Activated CD4-positive, alpha-beta T cell treated with anti-CD3 and anti-CD28 coated beads, Interleukin-2, amount 10 ng/mL, durations not matched to agents 24 days and 14 days (primary cell): ENCODE measurements around the gene FAM184B. TPM values are rescaled to one million over a fixed set of nuclear protein-coding genes. Genes with fewer than 3 reads are reported as not detected.
A peak's percentile ranks its signal among the peaks of the same experiment; 100 is the strongest.

Experiments used
- DNase-seq: peaks from one replicate; pipeline ENCODE4 v3.0.0; 2022
- H3K27ac Mint-ChIP-seq: one replicate; pipeline ENCODE4 v1.8.0; 2022; ENCODE audit warnings: mild to moderate bottlenecking, mixed read lengths
- H3K27me3 Mint-ChIP-seq: one replicate; pipeline ENCODE4 v1.8.0; 2022; ENCODE audit warnings: mixed read lengths
- H3K36me3 Mint-ChIP-seq: one replicate; pipeline ENCODE4 v1.8.0; 2022; ENCODE audit warnings: low read depth, mild to moderate bottlenecking, mixed read lengths
- H3K4me1 Mint-ChIP-seq: one replicate; pipeline ENCODE4 v1.8.0; 2021; ENCODE audit warnings: mixed read lengths
- H3K4me3 Mint-ChIP-seq: one replicate; pipeline ENCODE4 v1.8.0; 2022; ENCODE audit warnings: mild to moderate bottlenecking, moderate library complexity, mixed read lengths
- H3K9me3 Mint-ChIP-seq: one replicate; pipeline ENCODE4 v1.8.0; 2021; ENCODE audit warnings: mixed read lengths
- intact Hi-C: fragments of 100-400 bp; cut with micrococcal nuclease; formaldehyde crosslinking; loops from one replicate; pipeline ENCODE4 v1.15.1; 2023
- total RNA-seq: library from RNA; stranded (reverse); gene quantifications from 2 replicates; pipeline ENCODE4 v1.2.3, GENCODE V29; 2022

The FAM184B gene
- total RNA-seq, 1 donor from 2014 or later = not detected

DNA sequence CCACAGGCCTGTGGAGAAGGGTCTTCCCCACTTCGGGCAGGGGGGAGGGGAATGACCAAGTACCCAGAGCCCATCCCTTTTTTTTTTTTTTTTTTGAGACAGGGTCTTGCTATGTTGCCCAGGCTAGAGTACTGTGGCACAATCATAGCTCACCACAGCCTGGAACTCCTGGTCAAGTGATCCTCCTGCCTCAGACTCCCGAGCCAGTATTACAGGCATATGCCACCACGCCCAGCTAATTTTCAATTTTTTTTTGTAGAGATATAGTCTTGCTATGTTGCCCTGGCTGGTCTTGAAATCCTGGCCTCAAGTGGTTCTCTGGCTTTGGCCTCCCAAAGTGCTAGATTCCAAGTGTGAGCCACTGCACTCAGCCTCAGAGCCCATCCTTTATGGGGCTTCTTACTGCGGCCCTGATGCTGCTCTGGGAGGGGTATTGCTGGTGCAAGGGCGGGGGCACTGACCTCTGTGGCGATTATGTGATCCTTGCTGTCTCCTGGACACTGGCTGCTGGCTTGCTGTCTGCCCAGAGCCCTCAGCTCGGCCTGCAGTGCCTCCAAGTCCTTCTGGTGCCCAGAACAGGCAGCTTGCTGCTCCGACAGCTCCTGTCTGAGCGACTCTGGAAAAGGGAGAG is 134.1 kb downstream of the FAM184B start:
- Mint-ChIP-seq H3K4me1 (peaks cover 4% of the 10 kb centered on the region), H3K27ac (no peak overlapping the region), H3K4me3 (no peak overlapping the region), H3K27me3 (peaks cover 7% of the 10 kb centered on the region), H3K36me3 (peaks cover 6% of the 10 kb centered on the region), H3K9me3 (peaks cover 8% of the 10 kb centered on the region)
- no peak for DNase-seq
- intact Hi-C loops = no loop called here

GRCh38 chr4:17646693-17647092 is 134.7 kb downstream of the FAM184B start:
- Mint-ChIP-seq H3K27ac (no peak overlapping the region), H3K9me3 (peaks cover 8% of the 10 kb centered on the region), H3K4me1 (peaks cover 3% of the 10 kb centered on the region), H3K4me3 (no peak overlapping the region), H3K27me3 (peaks cover 6% of the 10 kb centered on the region), H3K36me3 (peaks cover 6% of the 10 kb centered on the region)
- intact Hi-C loops = no loop called here
- no peak for DNase-seq

- intact Hi-C loops = no loop called here
- H3K4me1 Mint-ChIP-seq = no peaks in the 10 kb centered on the region
- H3K27ac Mint-ChIP-seq = no peak overlapping the region
- H3K27me3 Mint-ChIP-seq = no peaks in the 10 kb centered on the region
- peaks cover 7% of the 10 kb centered on the region for H3K36me3 Mint-ChIP-seq
- H3K9me3 Mint-ChIP-seq = peaks cover 8% of the 10 kb centered on the region
- DNase-seq = no peak
- no peak overlapping the region for H3K4me3 Mint-ChIP-seq
Observed at GRCh38 chr4:17642398-17642783, 139.0 kb downstream of the FAM184B start.

DNA sequence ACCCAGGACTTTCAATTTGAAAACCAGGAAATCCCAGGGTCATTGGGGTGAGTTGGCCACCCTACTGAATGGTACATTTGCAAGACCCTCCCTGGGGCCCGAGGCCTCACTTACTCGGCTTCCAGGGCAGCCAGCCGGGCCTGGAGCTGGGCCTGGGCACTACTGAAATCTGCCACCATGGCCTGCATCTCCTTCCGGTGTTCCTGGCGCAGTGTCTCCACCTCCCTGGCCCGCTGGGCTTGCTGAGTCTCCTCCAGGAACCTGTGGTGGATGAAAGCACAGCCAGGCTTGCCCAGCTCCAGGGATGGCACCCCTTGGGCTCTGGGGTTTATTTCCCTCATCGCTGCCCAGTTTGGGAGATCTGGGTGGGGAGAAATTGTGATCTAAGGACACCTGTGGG is 142.3 kb downstream of the FAM184B start:
- Mint-ChIP-seq H3K27me3 (no peaks in the 10 kb centered on the region), H3K4me1 (no peaks in the 10 kb centered on the region), H3K27ac (no peak overlapping the region), H3K9me3 (peaks cover 8% of the 10 kb centered on the region), H3K36me3 (peaks cover 15% of the 10 kb centered on the region), H3K4me3 (no peak overlapping the region)
- intact Hi-C loops = no loop called here
- no peak for DNase-seq

DNA sequence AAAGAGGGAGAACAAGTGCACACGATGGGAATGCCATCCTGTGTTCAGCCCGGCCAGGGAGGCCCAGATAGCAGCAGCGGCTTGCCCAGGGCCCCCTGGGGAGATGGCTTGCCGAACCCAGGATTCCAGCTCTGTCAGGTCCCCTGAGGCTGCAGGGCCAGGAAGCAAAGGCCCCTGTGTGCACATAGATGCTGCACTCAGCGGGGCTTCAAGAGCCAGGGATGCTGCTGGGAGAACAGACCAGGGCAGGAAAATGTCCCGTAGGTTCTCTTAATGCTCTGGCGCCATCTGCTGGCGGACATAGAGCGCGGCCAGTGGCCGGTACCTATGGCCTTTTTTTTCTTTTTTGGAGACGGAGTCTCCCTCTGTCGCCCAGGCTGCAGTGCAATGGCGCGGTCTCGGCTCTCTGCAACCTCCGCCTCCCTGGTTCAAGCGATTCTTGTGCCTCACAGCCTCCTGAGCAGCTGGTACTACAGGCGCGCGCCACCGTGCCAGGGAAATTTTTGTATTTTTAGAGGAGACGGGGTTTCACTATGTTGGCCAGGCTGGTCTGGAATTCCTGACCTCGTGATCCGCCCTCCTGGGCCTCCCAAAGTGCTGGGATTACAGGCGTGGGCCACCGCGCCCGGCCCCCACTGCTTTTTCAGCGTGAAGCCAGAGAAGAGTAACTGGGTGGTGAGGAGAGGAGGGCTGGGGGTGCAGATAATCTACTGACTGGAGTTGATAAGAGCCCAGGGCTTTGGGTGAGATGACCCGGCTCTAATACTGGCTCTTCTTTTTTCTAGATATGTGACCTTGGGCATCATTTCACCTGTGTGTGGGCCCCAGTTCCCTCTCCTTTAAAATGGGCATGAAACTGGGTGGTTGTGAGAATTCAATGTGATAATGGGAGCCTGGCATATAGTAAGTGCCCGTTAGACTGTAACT is 144.5 kb downstream of the FAM184B start:
- H3K27me3 Mint-ChIP-seq = no peaks in the 10 kb centered on the region
- no peak overlapping the region for H3K27ac Mint-ChIP-seq
- intact Hi-C loops = loop anchor here (1.0 to 2.0 kb wide), 4 partner anchors 23 to 956 kb away; partner anchors contain the start of genes LAP3 and MED28
- H3K36me3 Mint-ChIP-seq = peaks cover 24% of the 10 kb centered on the region
- no peak overlapping the region for H3K4me3 Mint-ChIP-seq
- peak; percentile 91 for DNase-seq
- H3K9me3 Mint-ChIP-seq = no peaks in the 10 kb centered on the region
- H3K4me1 Mint-ChIP-seq = no peaks in the 10 kb centered on the region

DNA sequence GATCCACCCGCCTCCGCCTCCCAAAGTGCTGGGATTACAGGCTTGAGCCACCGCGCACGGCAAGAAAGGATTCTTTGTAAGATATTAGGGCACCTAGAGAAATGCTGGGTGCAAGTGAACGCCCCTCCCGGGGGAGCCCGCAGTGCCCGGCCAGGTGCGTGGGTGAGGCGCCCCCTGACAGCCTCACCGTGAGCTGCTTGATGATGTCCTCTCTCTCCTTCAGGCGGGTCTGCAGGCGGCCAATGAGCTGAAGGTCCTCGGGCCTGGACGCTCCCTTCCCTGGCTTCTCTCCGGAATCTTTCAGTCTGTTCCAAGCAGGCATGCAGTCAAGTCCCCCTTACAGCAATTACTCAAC is 145.1 kb downstream of the FAM184B start:
- intact Hi-C loops = loop anchor here (1.0 to 2.0 kb wide), 4 partner anchors 22 to 956 kb away; partner anchors contain the start of genes LAP3 and MED28
- Mint-ChIP-seq H3K4me3 (no peak overlapping the region), H3K27ac (no peak overlapping the region), H3K36me3 (peaks cover 28% of the 10 kb centered on the region), H3K9me3 (no peaks in the 10 kb centered on the region), H3K27me3 (no peaks in the 10 kb centered on the region), H3K4me1 (no peaks in the 10 kb centered on the region)
- DNase-seq = no peak

- Mint-ChIP-seq H3K27me3 (no peaks in the 10 kb centered on the region), H3K27ac (no peak overlapping the region), H3K4me3 (no peak overlapping the region), H3K9me3 (no peaks in the 10 kb centered on the region), H3K4me1 (peaks cover 2% of the 10 kb centered on the region), H3K36me3 (peaks cover 35% of the 10 kb centered on the region)
- intact Hi-C loops = no loop called here
- DNase-seq = no peak
Observed at GRCh38 chr4:17635056-17635455, 146.4 kb downstream of the FAM184B start.

- DNase-seq = no peak
- Mint-ChIP-seq H3K27ac (no peak overlapping the region), H3K4me3 (no peak overlapping the region), H3K9me3 (no peaks in the 10 kb centered on the region), H3K36me3 (peaks cover 48% of the 10 kb centered on the region), H3K27me3 (no peaks in the 10 kb centered on the region), H3K4me1 (peaks cover 2% of the 10 kb centered on the region)
- intact Hi-C loops = no loop called here
Observed at GRCh38 chr4:17633600-17633999, 147.8 kb downstream of the FAM184B start.

DNA sequence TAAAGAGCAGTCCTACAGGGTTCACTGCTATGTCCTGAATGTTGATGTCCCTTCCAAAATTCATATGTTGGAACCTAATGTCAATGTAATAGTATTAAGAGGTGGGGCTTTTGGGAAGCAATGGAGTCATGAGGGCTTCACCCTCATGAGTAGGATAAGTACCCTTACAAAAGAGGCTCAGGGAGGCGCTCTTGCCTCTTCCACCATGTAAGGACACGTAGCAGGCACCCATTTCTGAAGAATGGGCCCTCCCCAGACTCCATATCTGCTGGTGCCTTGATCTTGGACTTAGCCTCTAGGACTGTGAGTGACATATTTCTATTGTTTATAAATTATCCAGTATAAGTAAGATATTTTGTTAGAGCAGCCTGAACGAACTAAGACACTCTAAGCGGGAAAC is 151.2 kb downstream of the FAM184B start:
- peaks cover 68% of the 10 kb centered on the region for H3K36me3 Mint-ChIP-seq
- H3K27me3 Mint-ChIP-seq = no peaks in the 10 kb centered on the region
- H3K9me3 Mint-ChIP-seq = no peaks in the 10 kb centered on the region
- intact Hi-C loops = no loop called here
- no peak overlapping the region for H3K27ac Mint-ChIP-seq
- no peak overlapping the region for H3K4me3 Mint-ChIP-seq
- peaks cover 2% of the 10 kb centered on the region for H3K4me1 Mint-ChIP-seq
- no peak for DNase-seq

DNA sequence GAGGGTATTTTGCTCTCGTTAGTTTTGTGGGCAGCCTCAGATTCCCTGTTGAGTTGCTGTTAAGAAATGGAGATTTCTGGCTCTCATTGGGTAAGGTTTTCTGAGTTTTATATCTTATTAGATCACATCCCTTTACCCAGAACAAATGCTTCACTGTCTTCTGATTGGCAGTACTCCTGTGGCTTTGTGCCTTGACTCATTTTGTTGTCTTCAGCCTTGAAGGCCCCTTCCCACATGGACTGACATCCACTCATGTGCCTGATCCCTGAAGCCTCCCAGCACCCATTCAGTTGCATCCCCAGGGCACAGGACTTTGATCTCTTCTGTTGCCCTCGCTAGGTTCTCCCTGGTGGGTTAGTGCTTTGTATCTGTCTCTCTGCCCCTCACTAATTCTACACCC is 156.6 kb downstream of the FAM184B start:
- H3K36me3 Mint-ChIP-seq = peaks cover 79% of the 10 kb centered on the region
- no peak overlapping the region for H3K4me3 Mint-ChIP-seq
- H3K9me3 Mint-ChIP-seq = no peaks in the 10 kb centered on the region
- no peak for DNase-seq
- H3K4me1 Mint-ChIP-seq = peaks cover 5% of the 10 kb centered on the region
- H3K27ac Mint-ChIP-seq = no peak overlapping the region
- intact Hi-C loops = no loop called here
- H3K27me3 Mint-ChIP-seq = no peaks in the 10 kb centered on the region

DNA sequence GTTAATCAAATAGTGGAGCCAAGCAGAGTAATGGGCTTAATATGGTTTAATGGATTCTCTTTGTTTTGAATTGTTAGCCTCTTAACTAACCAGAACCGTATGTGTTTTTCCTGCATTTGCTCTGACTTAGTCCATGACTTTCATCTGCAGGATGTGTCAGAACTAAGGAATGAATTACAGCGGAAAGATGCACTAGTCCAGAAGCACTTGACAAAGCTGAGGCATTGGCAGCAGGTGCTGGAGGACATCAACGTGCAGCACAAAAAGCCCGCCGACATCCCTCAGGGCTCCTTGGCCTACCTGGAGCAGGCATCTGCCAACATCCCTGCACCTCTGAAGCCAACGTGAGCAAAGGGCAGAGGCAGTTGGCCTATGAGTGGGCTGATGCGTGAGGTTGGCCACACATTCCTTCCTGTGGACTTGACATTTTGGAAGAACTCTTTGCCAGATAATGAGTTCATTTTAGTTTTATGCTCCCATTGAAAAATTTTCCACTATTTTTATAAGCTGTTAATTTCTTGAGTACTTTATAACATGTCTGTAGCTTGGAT is 157.9 kb downstream of the FAM184B start:
- DNase-seq = no peak
- Mint-ChIP-seq H3K9me3 (no peaks in the 10 kb centered on the region), H3K27me3 (no peaks in the 10 kb centered on the region), H3K4me1 (peaks cover 14% of the 10 kb centered on the region), H3K27ac (no peak overlapping the region), H3K4me3 (no peak overlapping the region), H3K36me3 (peaks cover 78% of the 10 kb centered on the region)
- intact Hi-C loops = no loop called here

DNA sequence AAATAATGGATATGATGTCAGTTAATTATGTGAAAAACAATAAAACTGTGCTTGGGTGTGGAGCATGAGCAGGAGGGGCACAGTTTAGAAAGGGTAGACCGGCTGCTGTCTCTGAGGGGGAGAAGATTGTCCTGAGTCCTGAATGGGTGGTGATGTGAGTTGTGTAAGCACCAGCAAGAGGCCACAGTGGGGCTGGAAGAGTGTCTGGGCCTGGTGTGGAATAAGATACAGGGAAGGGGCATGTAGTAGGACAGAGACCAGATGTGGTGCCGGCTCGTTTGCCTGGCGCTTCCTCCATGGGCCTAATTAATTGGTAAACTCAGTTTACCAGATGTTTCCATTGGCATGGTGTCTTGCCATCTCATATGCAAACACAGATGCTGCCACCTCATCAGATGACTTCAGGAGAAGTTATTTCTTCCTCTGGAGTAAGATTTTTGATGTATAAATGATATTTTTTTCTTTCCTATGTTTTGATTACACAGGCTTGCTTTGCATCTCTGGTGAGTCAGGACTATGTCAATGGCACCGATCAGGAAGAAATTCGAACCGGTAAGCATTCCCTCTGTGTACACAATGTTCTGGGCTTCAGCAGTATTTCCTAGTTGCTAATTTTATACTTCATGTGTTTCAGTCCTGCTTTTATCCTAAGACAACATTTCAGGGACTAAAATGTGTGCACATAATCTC is 161.9 kb downstream of the FAM184B start:
- H3K27me3 Mint-ChIP-seq = no peaks in the 10 kb centered on the region
- intact Hi-C loops = no loop called here

DNA sequence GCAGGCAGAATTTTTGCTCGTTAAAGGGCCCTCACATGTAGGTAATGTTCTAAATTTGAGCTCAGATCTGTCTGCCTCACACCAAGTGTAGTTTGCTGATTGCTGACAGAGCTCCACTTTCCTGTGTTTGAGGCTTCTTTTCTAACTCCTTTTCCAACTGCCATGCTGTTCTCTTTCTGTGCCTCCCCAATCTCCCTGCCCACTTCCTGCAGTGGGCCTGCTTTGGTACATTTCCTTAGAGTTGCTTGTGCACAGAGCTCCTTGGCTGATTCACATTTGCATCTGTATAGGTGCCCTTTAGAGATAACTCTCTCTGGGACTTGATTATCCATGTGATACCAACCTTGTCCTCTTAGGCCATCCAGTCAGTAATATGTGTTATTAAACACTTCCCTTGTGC is 162.5 kb downstream of the FAM184B start:
- Mint-ChIP-seq H3K27ac (peak overlapping the region; percentile 73), H3K4me1 (peaks cover 31% of the 10 kb centered on the region), H3K36me3 (peaks cover 51% of the 10 kb centered on the region), H3K9me3 (no peaks in the 10 kb centered on the region), H3K27me3 (peaks cover 2% of the 10 kb centered on the region), H3K4me3 (peak overlapping the region; percentile 37)
- DNase-seq = no peak
- intact Hi-C loops = no loop called here

More for the DNA sequence above, 161.9 kb downstream of the FAM184B start:
- peaks cover 29% of the 10 kb centered on the region for H3K4me1 Mint-ChIP-seq
- DNase-seq = no peak
- peaks cover 57% of the 10 kb centered on the region for H3K36me3 Mint-ChIP-seq
- H3K27ac Mint-ChIP-seq = peak overlapping the region; percentile 73
- no peaks in the 10 kb centered on the region for H3K9me3 Mint-ChIP-seq
- no peak overlapping the region for H3K4me3 Mint-ChIP-seq

DNA sequence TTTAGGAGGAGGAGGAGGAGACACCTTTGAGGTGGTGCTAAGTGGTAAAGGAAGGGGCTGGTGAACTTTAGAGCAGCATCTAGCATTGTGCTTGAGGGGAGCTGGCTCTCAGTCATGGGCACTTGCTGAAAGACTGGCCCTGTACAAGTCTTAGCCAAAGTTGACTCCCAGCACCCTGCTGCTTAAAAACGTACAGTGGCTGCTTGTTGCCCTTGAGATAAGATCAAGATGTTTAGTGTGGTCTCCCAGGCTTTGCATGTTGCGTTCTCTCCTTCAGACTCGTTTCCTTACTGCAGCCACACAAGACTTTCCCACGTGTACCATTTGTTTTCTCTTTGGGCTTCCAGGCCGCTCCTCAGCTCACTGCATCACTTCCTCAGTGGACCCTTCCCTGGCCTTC is 165.1 kb downstream of the FAM184B start:
- peak; percentile 59 for DNase-seq
- H3K36me3 Mint-ChIP-seq = peaks cover 28% of the 10 kb centered on the region
- H3K27me3 Mint-ChIP-seq = peaks cover 2% of the 10 kb centered on the region
- peak overlapping the region; percentile 74 for H3K4me3 Mint-ChIP-seq
- H3K27ac Mint-ChIP-seq = no peak overlapping the region
- no peaks in the 10 kb centered on the region for H3K9me3 Mint-ChIP-seq
- H3K4me1 Mint-ChIP-seq = peaks cover 30% of the 10 kb centered on the region
- intact Hi-C loops = no loop called here
